HepG2 (cell line): Measurements from ENCODE around the gene WNT6. TPM values are rescaled to one million over a fixed set of nuclear protein-coding genes. Genes with fewer than 3 reads are reported as not detected.

ENCODE experiments used
- AKNA ChIP-seq: sonication (generic); formaldehyde crosslinking; IDR thresholded peaks from 2 replicates; pipeline ENCODE4 v1.4.0; 2020; ENCODE audit warnings: missing genetic modification reagents, borderline replicate concordance
- FOSL2 ChIP-seq: sonication (generic); formaldehyde crosslinking; IDR thresholded peaks from 2 replicates; pipeline ENCODE4 v1.4.0; 2020; ENCODE audit warnings: missing genetic modification reagents
- GPBP1L1 ChIP-seq: sonication (generic); formaldehyde crosslinking; IDR thresholded peaks from 2 replicates; pipeline ENCODE4 v1.5.0; 2020; ENCODE audit warnings: mild to moderate bottlenecking, missing genetic modification reagents
- HMG20A ChIP-seq: IDR thresholded peaks from 2 replicates; pipeline ENCODE4 v1.6.1; 2016; ENCODE audit warnings: borderline replicate concordance
- HNRNPLL ChIP-seq: fragments of 200-400 bp; formaldehyde crosslinking; IDR thresholded peaks from 2 replicates; pipeline ENCODE4 v1.6.1; 2017; ENCODE audit warnings: mild to moderate bottlenecking, low read depth, low read length; ENCODE audit not compliant: poor library complexity, severe bottlenecking
- ISL2 ChIP-seq: sonication (generic); formaldehyde crosslinking; IDR thresholded peaks from 2 replicates; pipeline ENCODE4 v1.5.0; 2020; ENCODE audit warnings: missing genetic modification reagents
- JUNB ChIP-seq: sonication (generic); formaldehyde crosslinking; IDR thresholded peaks from 2 replicates; pipeline ENCODE4 v1.8.0; 2022; ENCODE audit warnings: missing genetic modification reagents, mild to moderate bottlenecking, borderline replicate concordance
- KLF13 ChIP-seq: sonication (generic); formaldehyde crosslinking; IDR thresholded peaks from 2 replicates; pipeline ENCODE4 v1.4.0; 2020; ENCODE audit warnings: mild to moderate bottlenecking, missing genetic modification reagents
- PHF21A ChIP-seq: sonication (generic); formaldehyde crosslinking; IDR thresholded peaks from 2 replicates; pipeline ENCODE4 v1.5.0; 2020; ENCODE audit warnings: mild to moderate bottlenecking, missing genetic modification reagents
- PRPF4 ChIP-seq: fragments of 200-400 bp; formaldehyde crosslinking; IDR thresholded peaks from 2 replicates; pipeline ENCODE4 v1.6.1; 2016; ENCODE audit warnings: low read length, low read depth; ENCODE audit not compliant: poor library complexity, severe bottlenecking
- SMAD3 ChIP-seq: sonication (generic); formaldehyde crosslinking; IDR thresholded peaks from 2 replicates; pipeline ENCODE4 v1.4.0; 2020; ENCODE audit warnings: missing genetic modification reagents
- SNAPC5 ChIP-seq: sonication (generic); formaldehyde crosslinking; IDR thresholded peaks from 2 replicates; pipeline ENCODE4 v1.8.1; 2023; ENCODE audit warnings: mild to moderate bottlenecking, missing genetic modification reagents, borderline replicate concordance
- ZBTB8A ChIP-seq: sonication (generic); formaldehyde crosslinking; IDR thresholded peaks from 2 replicates; pipeline ENCODE4 v1.4.0; 2020; ENCODE audit warnings: mild to moderate bottlenecking, low read depth, missing genetic modification reagents, borderline replicate concordance
- ZFP37 ChIP-seq: sonication (generic); formaldehyde crosslinking; IDR thresholded peaks from 2 replicates; pipeline ENCODE4 v1.4.0; 2020; ENCODE audit warnings: missing genetic modification reagents, borderline replicate concordance
- ZNF264 ChIP-seq: sonication (generic); formaldehyde crosslinking; IDR thresholded peaks from 2 replicates; pipeline ENCODE4 v1.4.0; 2020; ENCODE audit warnings: missing genetic modification reagents
- ZNF275 ChIP-seq: sonication (generic); formaldehyde crosslinking; IDR thresholded peaks from 2 replicates; pipeline ENCODE4 v1.8.0; 2022; ENCODE audit warnings: missing genetic modification reagents, mild to moderate bottlenecking, inconsistent platforms, borderline replicate concordance
- ZNF343 ChIP-seq: sonication (generic); formaldehyde crosslinking; IDR thresholded peaks from 2 replicates; pipeline ENCODE4 v1.4.0; 2020; ENCODE audit warnings: mild to moderate bottlenecking, missing genetic modification reagents
- ZNF441 ChIP-seq: sonication (generic); formaldehyde crosslinking; IDR thresholded peaks from 2 replicates; pipeline ENCODE4 v1.7.0; 2021; ENCODE audit warnings: missing genetic modification reagents, borderline replicate concordance
- ZNF460 ChIP-seq: sonication (generic); formaldehyde crosslinking; IDR thresholded peaks from 2 replicates; pipeline ENCODE4 v1.5.1; 2020; ENCODE audit warnings: missing genetic modification reagents, mild to moderate bottlenecking, borderline replicate concordance
- ZNF572 ChIP-seq: sonication (generic); formaldehyde crosslinking; IDR thresholded peaks from 2 replicates; pipeline ENCODE4 v1.5.1; 2020; ENCODE audit warnings: mild to moderate bottlenecking, missing genetic modification reagents
- ZNF746 ChIP-seq: sonication (generic); formaldehyde crosslinking; IDR thresholded peaks from 2 replicates; pipeline ENCODE4 v1.8.0; 2022; ENCODE audit warnings: mild to moderate bottlenecking, missing genetic modification reagents
- ZSCAN30 ChIP-seq: sonication (generic); formaldehyde crosslinking; IDR thresholded peaks from 2 replicates; pipeline ENCODE4 v1.5.0; 2020; ENCODE audit warnings: mild to moderate bottlenecking, missing genetic modification reagents
- polyA plus RNA-seq, 8 experiments: library from polyadenylated mRNA; depleted of rRNA in 3 of 8; stranded (reverse) in 7 of 8; unstranded in 1 of 8; fragments of >200 nt; fragmentation: Illumina TruSeq in 4 of 8; extraction: Trizol in 4 of 8; gene quantifications; 2 replicates each; pipeline versions ENCODE4 v1.2.1 to v1.2.3, GENCODE V29; 2011 to 2016; ENCODE audit warnings: low read depth in 4 of 8, missing spikeins in 1 of 8, mixed read lengths in 1 of 8; ENCODE audit not compliant: insufficient read depth in 1 of 8
- total RNA-seq, 5 experiments: library from RNA; depleted of rRNA; stranded (reverse); fragments of >200 nt; fragmentation: Illumina TruSeq; extraction: Trizol; gene quantifications; 2 replicates each; pipeline ENCODE4 v1.2.3, GENCODE V29; 2016; ENCODE audit warnings: low read depth in 1 of 5

Gene WNT6
- total and polyA plus RNA-seq, 2 of the 13 experiments (the other 11 are each of a cell fraction or from before 2014, with no cell fraction given): 0.20 TPM; not detected in 1

GRCh38 chr2:218898109-218898878, 38.7 kb downstream of the WNT6 start (continued):
- TF ChIP-seq PRPF4 (no peak), ZNF460 (CRISPR knock-in tag) (no peak), ZNF275 (CRISPR knock-in tag) (peak; percentile 81; the same call in 1 of the 2 replicates), HMG20A (CRISPR knock-in tag) (no peak), ZNF746 (CRISPR knock-in tag) (peak; percentile 73; the same call in 1 of the 2 replicates), ZNF441 (CRISPR knock-in tag) (peak; percentile 72; the same call in 1 of the 2 replicates), ZSCAN30 (CRISPR knock-in tag) (no peak), SNAPC5 (0 out of 2 replicates have a peak, but pooled peaks have one; percentile 44), ZFP37 (CRISPR knock-in tag) (no peak), SMAD3 (CRISPR knock-in tag) (no peak), HNRNPLL (peak; percentile 58), ZNF343 (peak; percentile 90), KLF13 (no peak), GPBP1L1 (CRISPR knock-in tag) (no peak), PHF21A (no peak), FOSL2 (CRISPR knock-in tag) (peak; percentile 27; the same call in 1 of the 2 replicates), ISL2 (CRISPR knock-in tag) (0 out of 2 replicates have a peak, but pooled peaks have one; percentile 38), ZNF264 (CRISPR knock-in tag) (no peak), JUNB (CRISPR knock-in tag) (no peak), ZBTB8A (CRISPR knock-in tag) (0 out of 2 replicates have a peak, but pooled peaks have one; percentile 32), AKNA (no peak), ZNF572 (CRISPR knock-in tag) (peak; percentile 80; the same call in 1 of the 2 replicates)
